Spleen (tissue), 11 donors: Measurements from ENCODE around the gene HDAC4. TPM values are rescaled to one million over a fixed set of nuclear protein-coding genes. Genes with fewer than 3 reads are reported as not detected.

Source experiments
- DNase-seq: peaks from one replicate; pipeline ENCODE4 v3.0.0-alpha.2; 2020
- H3K27ac ChIP-seq, 8 donors: fragments of 200-600 bp; sonication (generic) in 7 of 8; 1 replicate in 4 of 8; 2 replicates in 4 of 8; pipeline versions ENCODE4 v1.5.0 to v1.8.0; 2016 to 2021; ENCODE audit warnings: inconsistent platforms in 4 of 8, mild to moderate bottlenecking in 4 of 8, moderate library complexity in 1 of 8
- H3K27me3 ChIP-seq, 7 donors: fragments of 200-600 bp; sonication (generic) in 6 of 7; replicated peaks in 1 of 7; 1 replicate in 4 of 7; 2 replicates in 3 of 7; pipeline versions ENCODE4 v1.5.0 to v1.8.0; 2016 to 2021; ENCODE audit warnings: inconsistent platforms in 3 of 7, mild to moderate bottlenecking in 1 of 7
- H3K36me3 ChIP-seq, 6 donors: fragments of 200-600 bp; sonication (generic) in 5 of 6; 1 replicate in 4 of 6; 2 replicates in 2 of 6; pipeline versions ENCODE4 v1.5.0 to v1.8.0; 2016 to 2021; ENCODE audit warnings: inconsistent platforms in 2 of 6
- H3K4me1 ChIP-seq, 6 donors: fragments of 200-600 bp; sonication (generic) in 5 of 6; 1 replicate in 3 of 6; 2 replicates in 3 of 6; pipeline versions ENCODE4 v1.5.0 to v1.8.0; 2016 to 2021; ENCODE audit warnings: inconsistent platforms in 3 of 6
- H3K4me3 ChIP-seq, 8 donors: fragments of 200-600 bp; sonication (generic) in 7 of 8; 1 replicate in 4 of 8; 2 replicates in 4 of 8; pipeline versions ENCODE4 v1.5.0 to v1.8.0; 2016 to 2021; ENCODE audit warnings: inconsistent platforms in 4 of 8, mild to moderate bottlenecking in 4 of 8, moderate library complexity in 2 of 8
- H3K9me3 ChIP-seq, 8 donors: fragments of 200-600 bp; sonication (generic) in 7 of 8; 1 replicate in 4 of 8; 2 replicates in 4 of 8; pipeline versions ENCODE4 v1.5.0 to v1.8.0; 2016 to 2021; ENCODE audit warnings: inconsistent platforms in 4 of 8
- CTCF ChIP-seq, 11 experiments: fragments of 200-600 bp in 7 of 11; fragments of 450-650 bp in 4 of 11; sonication (generic) in 4 of 11; IDR thresholded peaks in 8 of 11; conservative IDR thresholded peaks in 3 of 11; 1 replicate in 7 of 11; 2 replicates in 4 of 11; pipeline versions ENCODE4 v1.4.0 to v1.8.0; 2016 to 2021; ENCODE audit warnings: antibody characterized with exemption in 11 of 11, inconsistent platforms in 4 of 11, mild to moderate bottlenecking in 1 of 11
- POLR2A ChIP-seq, 3 donors: fragments of 450-650 bp; IDR thresholded peaks; one replicate each; pipeline ENCODE4 v1.5.1; 2017; ENCODE audit warnings: antibody characterized with exemption in 3 of 3, mild to moderate bottlenecking in 1 of 3
- POLR2AphosphoS5 ChIP-seq, 3 donors: sonication (generic); formaldehyde crosslinking; IDR thresholded peaks; one replicate each; pipeline ENCODE4 v1.5.1; 2017; ENCODE audit warnings: antibody characterized with exemption in 3 of 3
- WGBS, 5 donors: extraction: QIAGEN DNeasy Blood & Tissue Kit in 3 of 5; methylation state at CpG; one replicate each; pipeline versions ENCODE4 v1.1.5 to v1.1.7; 2013 to 2018; 5-methylcytosine and 5-hydroxymethylcytosine counted together
- intact Hi-C: fragments of 100-400 bp; cut with DNase I; formaldehyde crosslinking; loops from one replicate; pipeline ENCODE4 v1.15.0; 2023; ENCODE audit warnings: low total_unique reads
- polyA plus RNA-seq, 3 donors: library from polyadenylated mRNA; stranded (reverse); fragments of 200-250 nt; gene quantifications; one replicate each; pipeline ENCODE4 v1.2.1, GENCODE V29; 2013
- total RNA-seq, 7 donors: library from RNA; depleted of rRNA in 3 of 7; stranded (reverse); fragments of >200 nt in 3 of 7; fragmentation: NEBNext Ultra II Directional in 4 of 7; extraction: Animal tissue kit (Norgen Biotek cat#: 25700) in 4 of 7; gene quantifications; one replicate each; pipeline versions ENCODE4 v1.1.0 to v1.2.1, GENCODE V29; 2016 to 2021
- donor health status: healthy with polysubstance abuse.
- donor health status: DM: no; HTN: no; CAD: no; lungs with moderate emphysema.
- donor health status: DM: no; HTN: no; CAD: no.
- donor health status: Bipolar disorder and iron deficiency.
- donor health status: healthy.
- donor health status: DM: no; HTN: no; CAD: no.
- donor health status: DM: yes; HTN: yes; CAD: no.

HDAC4 gene
- total and polyA plus RNA-seq, 10 donors: 3.2 to 122 (median 69.5) TPM

- WGBS, 5 donors: 87 to 93% (median 90%) methylated on average over 16 of the region's 16 CpGs
- peaks cover 0 to 63% (median 0%) of the 10 kb centered on the region in 7 donors for H3K27me3 ChIP-seq
These were observed 378.2 kb downstream of the HDAC4 start for GRCh38 chr2:239022437-239023260.

GRCh38 chr2:239021651-239022436, 379.0 kb downstream of the HDAC4 start:
- Histone ChIP-seq H3K9me3 (no peaks in the 10 kb centered on the region), H3K27me3 (peaks cover 0 to 57% (median 0%) of the 10 kb centered on the region in 7 donors), H3K27ac (no peak overlapping the region), H3K4me3 (no peak overlapping the region), H3K4me1 (peaks cover 0 to 9% (median 0%) of the 10 kb centered on the region in 6 donors), H3K36me3 (no peaks in the 10 kb centered on the region)
- peak; percentile 31 for DNase-seq
- intact Hi-C loops: no loop called here
- 70 to 86% (median 86%) methylated on average over 16 to 18 of the region's 18 CpGs for WGBS, 5 donors
- TF ChIP-seq POLR2A (IDR thresholded peaks at IDR 0.05): no peak
- no peak for TF ChIP-seq POLR2AphosphoS5 (IDR thresholded peaks at IDR 0.05)
- no peak for TF ChIP-seq CTCF (IDR thresholded peaks at IDR 0.05 in 8 of 11, conservative IDR thresholded peaks at IDR 0.05 in 3 of 11)

More at GRCh38 chr2:239022437-239023260, 378.2 kb downstream of the HDAC4 start:
- no peaks in the 10 kb centered on the region for H3K36me3 ChIP-seq
- peaks cover 0 to 9% (median 0%) of the 10 kb centered on the region in 6 donors for H3K4me1 ChIP-seq
- intact Hi-C loops: no loop called here
- H3K4me3 ChIP-seq: no peak overlapping the region
- H3K27ac ChIP-seq: no peak overlapping the region
- TF ChIP-seq CTCF (IDR thresholded peaks at IDR 0.05 in 8 of 11, conservative IDR thresholded peaks at IDR 0.05 in 3 of 11) (no peak), POLR2AphosphoS5 (IDR thresholded peaks at IDR 0.05) (no peak), POLR2A (IDR thresholded peaks at IDR 0.05) (no peak)
- no peaks in the 10 kb centered on the region for H3K9me3 ChIP-seq
- DNase-seq: peak; percentile 50

- intact Hi-C loops: no loop called here
- no peaks in the 10 kb centered on the region for H3K36me3 ChIP-seq
- whole genome bisulfite sequencing, 5 donors: 67 to 83% (median 78%) methylated on average over 6 of the region's 6 CpGs
- DNase-seq: peak; percentile 14
- H3K4me3 ChIP-seq: no peak overlapping the region
- H3K9me3 ChIP-seq: no peaks in the 10 kb centered on the region
- TF ChIP-seq POLR2AphosphoS5 (IDR thresholded peaks at IDR 0.05): no peak
- TF ChIP-seq POLR2A (IDR thresholded peaks at IDR 0.05): no peak
- TF ChIP-seq CTCF (IDR thresholded peaks at IDR 0.05 in 8 of 11, conservative IDR thresholded peaks at IDR 0.05 in 3 of 11): no peak
- H3K4me1 ChIP-seq: peaks cover 0 to 9% (median 0%) of the 10 kb centered on the region in 6 donors
- peaks cover 0 to 51% (median 0%) of the 10 kb centered on the region in 7 donors for H3K27me3 ChIP-seq
- no peak overlapping the region for H3K27ac ChIP-seq
These were observed 379.6 kb downstream of the HDAC4 start for GRCh38 chr2:239021224-239021623.
